GM23338 (cell line): ENCODE results near the gene CEACAM7. TPM values are rescaled to one million over a fixed set of nuclear protein-coding genes. Genes with fewer than 3 reads are reported as not detected.

Experiments
- polyA plus RNA-seq: library from polyadenylated mRNA; unstranded; fragments of >200 nt; fragmentation: Nextera tagmentation; extraction: Ambion mirVana; gene quantifications from 2 replicates; pipeline ENCODE4 v1.2.1, GENCODE V29; 2016
- small RNA-seq: library from RNA; depleted of rRNA; stranded (forward); fragments of <200 nt; gene quantifications from one replicate; pipeline ENCODE3, GENCODE V24; 2014; ENCODE audit warnings: low replicate concordance
- total RNA-seq: library from RNA; depleted of rRNA; stranded (reverse); fragments of >200 nt; shearing (Covaris generic); gene quantifications from 2 replicates; pipeline ENCODE4 v1.2.3, GENCODE V29; 2014; rRNA removed
- TF ChIP-seq, protein P1 (sequence below): IDR thresholded peaks from 2 replicates; pipeline ENCODE4 v1.6.1; 2016; ENCODE audit warnings: antibody characterized with exemption

CEACAM7 gene
- total and polyA plus RNA-seq, 2 experiments from 2014 or later, result 0.24 TPM; not detected in 1

DNA sequence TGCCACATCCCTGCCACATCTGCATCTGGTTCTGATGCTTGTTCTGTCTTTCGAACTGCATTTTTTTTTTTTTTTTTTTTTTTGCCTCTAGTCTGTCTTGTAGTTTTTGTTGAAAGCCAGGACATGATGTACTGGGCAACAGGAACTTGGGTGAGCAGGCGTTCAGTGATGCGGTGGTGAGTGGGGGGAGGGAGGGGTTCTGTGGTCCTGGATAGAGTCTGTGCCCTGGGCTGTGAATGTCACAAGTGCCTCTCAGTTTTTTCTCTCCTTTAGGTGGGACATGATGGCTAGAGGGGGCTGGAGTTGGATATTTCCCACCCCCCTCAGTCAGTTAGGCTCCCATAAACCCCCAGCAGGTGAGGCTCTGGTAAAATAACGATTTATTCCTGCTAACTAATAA lies 64.7 kb downstream of the CEACAM7 start (continued):
- TF ChIP-seq, protein P1, sequence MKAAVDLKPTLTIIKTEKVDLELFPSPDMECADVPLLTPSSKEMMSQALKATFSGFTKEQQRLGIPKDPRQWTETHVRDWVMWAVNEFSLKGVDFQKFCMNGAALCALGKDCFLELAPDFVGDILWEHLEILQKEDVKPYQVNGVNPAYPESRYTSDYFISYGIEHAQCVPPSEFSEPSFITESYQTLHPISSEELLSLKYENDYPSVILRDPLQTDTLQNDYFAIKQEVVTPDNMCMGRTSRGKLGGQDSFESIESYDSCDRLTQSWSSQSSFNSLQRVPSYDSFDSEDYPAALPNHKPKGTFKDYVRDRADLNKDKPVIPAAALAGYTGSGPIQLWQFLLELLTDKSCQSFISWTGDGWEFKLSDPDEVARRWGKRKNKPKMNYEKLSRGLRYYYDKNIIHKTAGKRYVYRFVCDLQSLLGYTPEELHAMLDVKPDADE, result no peak

Small RNAs within 50 kb of the gene (small RNA-seq; reads per million reads assigned to genes)
- gene AC243960.4, result not detected

Other genes starting within 250 kb of the CEACAM7 start
- gene DMAC2, start 248.4 kb downstream of the CEACAM7 start, total RNA-seq, result 83.5 and 86.5 TPM in 2 replicates
- gene DMAC2, start 248.4 kb downstream of the CEACAM7 start, polyA plus RNA-seq, result 74.5 and 77.2 TPM in 2 replicates
- not detected in 2 replicates for gene ERICH4, start 245.1 kb downstream of the CEACAM7 start, total RNA-seq
- gene ERICH4, start 245.1 kb downstream of the CEACAM7 start, polyA plus RNA-seq, result not detected in 2 replicates
- not detected in 2 replicates for gene CEACAM21, start 112.1 kb downstream of the CEACAM7 start, total RNA-seq
- gene CEACAM21, start 112.1 kb downstream of the CEACAM7 start, polyA plus RNA-seq, result not detected in 2 replicates
- gene CEACAM4, start 61.2 kb downstream of the CEACAM7 start, total RNA-seq, result not detected in 2 replicates
- not detected in 2 replicates for gene CEACAM4, start 61.2 kb downstream of the CEACAM7 start, polyA plus RNA-seq
- not detected in 2 replicates for gene CEACAM5, start 20.4 kb upstream of the CEACAM7 start, total RNA-seq
- gene CEACAM5, start 20.4 kb upstream of the CEACAM7 start, polyA plus RNA-seq, result not detected in 2 replicates
- gene CEACAM6, start 67.3 kb upstream of the CEACAM7 start, total RNA-seq, result not detected in 2 replicates
- not detected in 2 replicates for gene CEACAM6, start 67.3 kb upstream of the CEACAM7 start, polyA plus RNA-seq
- not detected in 2 replicates for gene CEACAM3, start 108.3 kb upstream of the CEACAM7 start, total RNA-seq
- gene CEACAM3, start 108.3 kb upstream of the CEACAM7 start, polyA plus RNA-seq, result not detected in 2 replicates
- not detected in 2 replicates for gene LYPD4, start 156.4 kb upstream of the CEACAM7 start, total RNA-seq
- gene LYPD4, start 156.4 kb upstream of the CEACAM7 start, polyA plus RNA-seq, result not detected in 2 replicates
- 0.21 TPM in 1 of 2 replicates, not detected in the other for gene DMRTC2, start 156.8 kb upstream of the CEACAM7 start, total RNA-seq
- not detected in 2 replicates for gene DMRTC2, start 156.8 kb upstream of the CEACAM7 start, polyA plus RNA-seq
- 631 and 1,798 TPM in 2 replicates for gene RPS19, start 172.0 kb upstream of the CEACAM7 start, total RNA-seq
- 4,053 and 4,073 TPM in 2 replicates for gene RPS19, start 172.0 kb upstream of the CEACAM7 start, polyA plus RNA-seq
- not detected in 2 replicates for gene CD79A, start 189.0 kb upstream of the CEACAM7 start, total RNA-seq
- 0.27 and 0.47 TPM in 2 replicates for gene CD79A, start 189.0 kb upstream of the CEACAM7 start, polyA plus RNA-seq
- gene ARHGEF1, start 194.9 kb upstream of the CEACAM7 start, total RNA-seq, result 36.8 and 44.7 TPM in 2 replicates
- 41.3 and 50.8 TPM in 2 replicates for gene ARHGEF1, start 194.9 kb upstream of the CEACAM7 start, polyA plus RNA-seq
- gene ERFL, start 240.2 kb upstream of the CEACAM7 start, total RNA-seq, result 0.69 TPM in 1 of 2 replicates, not detected in the other
- gene ERFL, start 240.2 kb upstream of the CEACAM7 start, polyA plus RNA-seq, result 0.14 TPM in 1 of 2 replicates, not detected in the other